SKM-1 (cell line): ENCODE results near the gene C1QA.

Experiments used
- DNase-seq: peaks from one replicate; lab custom pipeline; 2025; ENCODE audit not compliant: unreplicated experiment; lab: John Stamatoyannopoulos, UW

C1QA gene

DNA sequence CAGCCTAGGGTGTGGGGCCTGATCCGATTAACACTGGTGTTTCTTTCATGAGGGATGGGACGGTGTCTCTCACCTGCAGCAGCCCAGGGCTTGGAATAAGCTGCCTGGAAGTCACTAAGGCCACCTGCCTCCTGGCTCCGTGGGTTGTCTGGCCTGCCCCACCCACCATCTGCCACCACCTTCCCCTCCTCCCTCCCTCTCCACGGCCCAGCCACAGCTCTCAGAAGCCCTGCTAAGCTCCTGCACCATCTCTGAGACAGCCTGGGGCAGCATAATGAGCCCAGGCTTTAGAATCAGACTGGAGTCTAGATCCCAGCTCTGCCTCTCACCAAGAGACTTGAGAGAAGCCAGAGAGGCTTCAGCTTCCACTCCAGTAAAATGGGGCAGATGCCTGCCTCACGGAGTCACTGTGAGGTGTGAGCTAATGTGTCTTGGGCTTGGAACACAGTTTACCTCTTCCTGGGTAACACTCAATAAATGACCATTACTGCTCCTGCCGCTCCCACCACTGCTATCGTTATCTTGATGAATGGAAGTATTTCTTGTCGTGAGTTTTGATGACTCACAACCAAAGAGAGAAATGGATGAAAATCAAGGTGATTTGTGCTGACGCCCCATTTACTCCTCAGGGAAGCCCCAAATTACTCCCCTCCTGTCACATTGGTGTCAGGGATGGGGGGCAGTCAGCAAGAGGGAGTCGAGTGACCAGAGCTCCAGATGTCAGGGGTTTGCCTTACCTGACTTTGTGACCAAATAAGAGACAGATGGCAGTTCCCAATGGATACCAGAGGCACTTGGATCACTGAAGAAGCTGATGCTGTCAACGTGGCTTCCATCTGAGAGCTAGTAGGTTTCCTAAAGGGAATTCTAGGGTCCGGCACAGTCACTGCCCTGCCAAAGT is 23.5 kb upstream of the C1QA start:
- DNase-seq: no peak

- no peak for DNase-seq
These were observed 22.9 kb upstream of the C1QA start for GRCh38 chr1:22613572-22613918.

DNA sequence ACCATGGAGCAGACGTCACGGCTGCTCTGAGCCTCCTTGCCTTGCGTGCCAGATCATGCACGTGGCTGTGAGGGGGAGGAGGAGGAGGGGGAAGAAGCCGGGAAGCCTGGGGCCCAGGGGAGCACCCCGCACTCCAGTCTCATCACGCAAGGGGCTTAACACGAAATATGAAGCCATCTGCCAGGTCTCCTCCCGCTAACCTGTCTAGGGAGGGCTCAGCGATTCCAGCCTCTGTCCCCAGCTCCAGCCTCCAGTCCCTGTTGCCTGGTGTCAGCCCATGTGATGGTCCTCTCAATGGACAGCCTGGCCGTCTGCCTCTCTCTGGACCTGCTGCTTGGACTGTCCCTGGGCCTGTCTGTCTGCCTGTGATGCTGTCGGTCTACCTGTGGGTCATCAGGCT is 22.5 kb upstream of the C1QA start:
- DNase-seq: no peak

GRCh38 chr1:22615886-22616285 is 20.5 kb upstream of the C1QA start:
- DNase-seq: no peak

- no peak for DNase-seq
These were observed 19.9 kb upstream of the C1QA start for GRCh38 chr1:22616571-22616970.

- no peak for DNase-seq
These were observed 18.4 kb upstream of the C1QA start for GRCh38 chr1:22618056-22618455.

DNA sequence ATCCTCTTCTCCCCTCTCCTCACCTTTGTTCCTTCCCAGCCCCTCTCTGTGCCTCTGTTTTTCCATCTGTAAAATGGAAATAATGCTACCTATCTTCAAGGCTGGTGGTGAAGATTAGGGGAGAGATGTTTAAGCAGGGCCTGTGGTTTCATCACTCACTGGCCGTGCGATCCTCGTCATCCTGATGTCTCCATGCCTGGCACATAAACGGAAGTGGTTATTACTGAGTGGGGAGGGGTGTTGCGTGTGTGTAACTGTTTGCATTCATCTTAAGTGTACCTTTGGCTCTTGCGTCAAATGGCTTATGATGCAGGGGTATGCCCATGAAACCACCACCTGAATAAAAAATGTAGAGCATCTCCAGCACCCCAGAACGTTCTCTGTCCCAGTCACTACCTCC is 17.2 kb upstream of the C1QA start:
- DNase-seq: no peak

GRCh38 chr1:22619798-22620197 is 16.6 kb upstream of the C1QA start:
- no peak for DNase-seq

DNA sequence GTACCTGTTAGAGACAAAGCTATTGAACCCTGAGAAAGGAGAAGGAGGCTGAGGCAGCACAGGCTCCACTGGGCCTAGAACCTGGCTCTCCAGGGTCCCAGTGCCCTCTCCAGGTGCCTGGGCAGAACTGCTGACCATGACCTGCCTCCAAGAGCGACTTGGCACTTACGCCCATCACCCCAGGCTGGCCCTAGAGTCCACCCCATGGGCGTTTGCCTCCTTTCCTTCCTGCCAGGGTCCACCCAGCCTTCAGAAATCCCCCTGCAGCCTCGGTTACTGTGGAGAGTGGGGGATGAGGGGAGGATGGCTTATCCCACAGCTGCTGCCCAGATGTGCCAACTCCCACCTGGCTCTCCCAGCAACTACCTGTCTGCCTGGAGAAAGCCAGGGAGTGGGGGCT is 14.7 kb upstream of the C1QA start:
- DNase-seq: no peak

GRCh38 chr1:22625262-22625925 is 11.0 kb upstream of the C1QA start:
- no peak for DNase-seq

DNA sequence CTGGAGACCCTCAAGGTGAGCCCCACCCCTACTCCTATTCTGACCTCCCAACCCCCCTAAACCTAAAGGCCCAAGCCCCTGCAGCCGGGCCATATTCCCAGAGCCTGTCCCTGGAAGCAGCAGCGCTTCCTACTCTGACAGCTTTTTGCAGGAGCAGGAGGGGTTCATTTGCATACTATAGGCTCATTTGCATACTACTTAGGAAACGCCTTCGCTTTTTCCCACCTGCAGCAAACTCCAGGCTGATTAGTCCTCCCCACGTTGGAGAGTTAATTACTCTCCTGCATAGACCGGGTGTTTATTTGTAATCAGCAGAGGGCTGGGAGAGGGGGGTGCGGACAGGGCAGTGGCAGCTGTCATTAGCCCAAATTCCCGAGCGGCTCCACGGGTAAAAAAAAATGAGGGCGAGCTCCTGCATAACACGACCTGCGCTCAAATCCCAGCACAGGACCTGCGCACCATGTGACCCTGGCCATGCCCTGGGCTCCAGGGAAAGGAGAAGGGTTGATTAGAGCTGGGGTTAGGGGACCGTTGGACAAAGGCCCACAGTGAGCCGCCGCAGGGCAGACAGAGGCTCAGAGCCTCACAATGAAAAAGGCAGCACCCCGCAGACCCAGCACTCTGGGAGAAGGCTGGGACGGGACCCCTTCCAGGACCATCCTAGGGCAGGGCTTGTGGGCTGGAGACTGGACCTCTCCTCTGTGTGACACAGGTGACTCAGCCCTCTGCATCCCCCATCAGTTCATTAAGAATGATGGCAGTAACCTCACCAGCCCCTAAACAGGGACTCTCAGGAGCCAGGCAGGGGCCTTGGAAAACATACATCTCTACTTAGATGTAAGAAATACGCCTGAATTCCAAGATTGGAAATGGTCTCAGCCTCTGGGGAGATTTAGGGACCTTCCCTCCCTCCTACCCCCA is 9.9 kb upstream of the C1QA start:
- no peak for DNase-seq

DNA sequence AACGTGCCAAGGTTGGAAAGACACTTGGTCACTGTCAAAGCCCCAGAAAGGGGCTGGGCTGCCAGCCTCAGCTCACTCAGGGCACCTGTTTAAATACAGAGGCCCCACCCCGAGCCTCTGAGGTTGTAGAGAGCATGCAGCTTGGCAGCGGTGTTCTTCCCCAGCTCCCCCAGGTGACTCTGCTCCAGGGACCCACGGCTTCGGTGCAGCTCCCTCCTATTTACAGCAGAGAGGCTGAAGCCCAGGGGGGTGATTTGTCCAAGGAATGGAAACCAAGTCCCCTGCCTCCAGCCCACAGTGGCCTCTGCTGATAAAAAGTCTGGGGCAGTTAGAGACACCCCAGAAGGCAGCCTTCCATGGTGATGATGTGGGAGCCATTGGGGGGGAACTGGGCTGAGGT is 9.1 kb upstream of the C1QA start:
- no peak for DNase-seq

DNA sequence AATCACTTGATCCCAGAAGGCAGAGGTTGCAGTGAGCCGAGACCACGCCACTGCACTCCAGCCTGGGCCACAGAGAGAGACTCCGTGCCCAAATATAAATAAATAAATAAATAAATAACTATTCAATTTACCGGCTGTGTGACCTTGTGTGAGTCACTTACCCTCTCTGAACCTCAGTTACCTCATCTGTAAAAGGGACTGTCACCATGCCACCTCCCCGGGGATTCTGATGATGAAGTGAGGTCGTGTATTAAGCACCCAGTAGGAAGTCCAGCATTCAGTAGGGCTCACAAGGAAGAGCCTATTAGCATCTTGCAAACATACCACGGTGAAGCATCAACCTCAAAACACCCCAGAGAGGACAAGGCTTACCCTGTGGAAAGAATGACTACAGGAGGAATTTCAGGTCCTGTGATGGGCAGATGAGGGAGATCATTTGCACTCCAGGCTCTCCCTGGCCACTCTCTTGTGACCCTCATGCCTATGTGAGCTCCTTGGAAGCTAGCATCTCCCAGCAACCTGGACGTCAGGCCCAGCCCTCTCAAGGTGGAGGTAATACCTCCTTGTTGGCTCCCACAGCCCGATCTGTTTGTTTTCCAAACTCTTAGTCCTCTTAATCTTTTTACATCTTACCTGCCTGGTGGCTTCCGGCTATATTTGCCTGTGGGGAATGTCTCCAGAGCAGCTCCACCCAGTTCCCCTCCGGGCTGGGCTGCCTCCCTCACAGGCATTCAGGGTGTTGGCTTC is 7.6 kb upstream of the C1QA start:
- DNase-seq: no peak

- DNase-seq: no peak
These were observed 6.5 kb upstream of the C1QA start for GRCh38 chr1:22629886-22630285.

DNA sequence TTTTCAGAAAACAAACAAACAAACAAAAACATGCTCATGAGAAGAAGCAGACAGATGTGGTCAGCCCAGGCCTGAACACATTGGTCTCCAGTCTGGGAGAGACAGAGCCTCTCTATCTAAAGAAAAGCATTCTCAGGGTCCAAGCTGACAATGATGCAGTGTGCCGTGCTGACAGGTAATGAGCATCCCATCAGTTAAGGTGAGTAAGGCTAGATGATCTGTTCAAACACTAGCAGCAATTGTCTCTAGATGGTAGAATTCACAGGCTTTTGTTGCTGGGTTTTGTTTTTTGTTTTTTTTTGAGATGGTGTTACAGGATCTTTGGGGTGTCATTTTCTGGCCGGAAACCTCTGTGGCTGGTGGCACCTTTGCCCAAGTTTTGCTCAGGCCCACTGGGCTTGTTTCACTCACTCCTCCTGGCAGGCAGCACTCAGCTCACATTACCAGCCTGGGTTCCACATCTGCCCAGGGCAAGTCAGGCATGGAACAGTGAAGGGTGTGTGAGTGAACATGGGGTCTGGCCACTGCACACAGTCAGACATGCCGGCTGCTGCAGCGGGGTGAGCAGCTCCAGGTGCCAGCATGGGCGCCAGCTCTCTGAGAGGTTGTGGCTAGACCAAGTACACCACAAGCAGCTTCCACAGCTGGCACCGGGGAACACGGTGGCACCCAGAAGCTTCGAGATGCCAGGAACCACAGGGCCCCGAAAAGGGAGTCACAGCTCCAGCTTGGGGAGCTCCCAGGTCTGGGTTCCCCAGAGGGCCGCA is 2.5 kb upstream of the C1QA start:
- DNase-seq: no peak

- no peak for DNase-seq
These were observed 992 bp upstream of the C1QA start for GRCh38 chr1:22635436-22635835.

DNA sequence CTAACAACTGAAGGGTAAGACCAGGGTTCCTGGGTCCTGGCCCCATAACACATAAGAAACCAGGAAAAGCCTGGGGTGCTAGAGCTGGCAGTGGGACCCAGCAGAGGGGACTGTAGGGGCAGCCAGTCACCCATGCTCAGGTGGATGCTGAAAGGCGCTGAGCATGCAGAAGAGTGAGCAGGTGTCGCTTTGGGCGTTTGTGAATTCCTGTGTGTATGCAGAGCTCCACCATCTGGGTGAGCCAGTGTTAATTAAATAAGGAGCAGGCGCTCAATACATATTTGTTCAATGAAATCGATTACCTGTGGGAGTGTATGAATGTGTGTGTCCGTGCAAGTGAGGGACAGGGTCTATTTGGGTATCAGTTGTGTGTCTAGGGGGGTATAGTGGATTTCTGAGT is 499 bp downstream of the C1QA start:
- no peak for DNase-seq

DNA sequence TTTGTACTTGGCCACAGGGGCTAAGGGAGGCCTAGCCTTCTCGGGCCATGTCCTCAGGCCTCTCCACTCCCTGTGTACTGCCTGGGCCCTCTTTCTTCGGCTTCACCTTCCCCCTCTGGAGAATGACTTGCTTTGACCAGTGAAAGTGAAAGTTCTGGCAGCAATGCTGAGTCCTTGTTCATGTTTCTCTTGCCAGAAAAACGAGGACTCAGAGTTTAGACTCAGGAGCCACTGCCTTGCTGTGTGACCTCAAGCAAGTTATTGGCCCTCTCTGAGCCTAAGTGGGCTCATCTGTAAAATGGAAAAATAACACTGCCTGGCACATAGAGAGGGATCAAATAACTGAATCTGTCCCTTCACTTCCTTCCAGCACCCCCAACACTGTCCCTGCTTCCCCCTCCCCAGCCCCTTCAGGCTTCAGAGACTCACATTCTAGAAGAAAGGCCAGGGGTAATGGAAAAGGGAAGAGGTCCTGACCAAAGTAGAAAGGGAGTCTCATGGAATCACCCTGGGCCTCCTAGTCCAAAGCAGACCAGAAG is 1.5 kb downstream of the C1QA start:
- DNase-seq: no peak

- no peak for DNase-seq
These were observed 2.2 kb downstream of the C1QA start for GRCh38 chr1:22638476-22639234.
